ENCODE data around the gene COPB1.

The COPB1 gene

DNA sequence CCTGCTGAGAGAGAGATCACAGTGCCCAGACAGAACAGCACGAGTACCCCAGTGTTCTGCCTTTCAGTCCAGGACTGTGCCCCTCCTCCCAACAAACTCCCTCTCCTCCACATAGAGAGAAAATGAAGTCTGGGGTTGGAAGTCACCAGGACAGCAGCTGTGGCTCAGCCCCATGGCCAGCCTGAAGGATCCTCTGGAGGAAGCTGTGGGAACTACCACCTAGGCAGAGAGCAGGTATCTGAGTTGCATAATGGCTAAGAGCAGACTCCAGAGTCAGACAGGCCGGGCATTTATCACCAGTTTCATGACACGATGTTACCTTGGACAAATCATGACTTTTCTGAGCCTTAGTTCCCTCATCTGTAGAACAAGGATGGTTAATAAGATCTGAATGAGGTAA is 79.4 kb downstream of the COPB1 start:
- Histone ChIP-seq H3K9ac (no peak overlapping the region), H3K9me3 (ENCODE audit: control insufficient read depth, low read length) (no peaks in the 10 kb centered on the region), H3K4me2 (ENCODE audit: low read length) (no peak overlapping the region), H3K36me3 (ENCODE audit: control insufficient read depth, insufficient read depth, low read length) (no peaks in the 10 kb centered on the region), H2AFZ (no peak overlapping the region), H3K27ac (no peak overlapping the region), H3K27me3 (ENCODE audit: control insufficient read depth, insufficient read depth, low read length) (no peaks in the 10 kb centered on the region), H3K4me1 (no peaks in the 10 kb centered on the region), H3K4me3 (ENCODE audit: low read depth, low read length) (no peak overlapping the region), H3K79me2 (no peaks in the 10 kb centered on the region)
- TF ChIP-seq, protein P1, sequence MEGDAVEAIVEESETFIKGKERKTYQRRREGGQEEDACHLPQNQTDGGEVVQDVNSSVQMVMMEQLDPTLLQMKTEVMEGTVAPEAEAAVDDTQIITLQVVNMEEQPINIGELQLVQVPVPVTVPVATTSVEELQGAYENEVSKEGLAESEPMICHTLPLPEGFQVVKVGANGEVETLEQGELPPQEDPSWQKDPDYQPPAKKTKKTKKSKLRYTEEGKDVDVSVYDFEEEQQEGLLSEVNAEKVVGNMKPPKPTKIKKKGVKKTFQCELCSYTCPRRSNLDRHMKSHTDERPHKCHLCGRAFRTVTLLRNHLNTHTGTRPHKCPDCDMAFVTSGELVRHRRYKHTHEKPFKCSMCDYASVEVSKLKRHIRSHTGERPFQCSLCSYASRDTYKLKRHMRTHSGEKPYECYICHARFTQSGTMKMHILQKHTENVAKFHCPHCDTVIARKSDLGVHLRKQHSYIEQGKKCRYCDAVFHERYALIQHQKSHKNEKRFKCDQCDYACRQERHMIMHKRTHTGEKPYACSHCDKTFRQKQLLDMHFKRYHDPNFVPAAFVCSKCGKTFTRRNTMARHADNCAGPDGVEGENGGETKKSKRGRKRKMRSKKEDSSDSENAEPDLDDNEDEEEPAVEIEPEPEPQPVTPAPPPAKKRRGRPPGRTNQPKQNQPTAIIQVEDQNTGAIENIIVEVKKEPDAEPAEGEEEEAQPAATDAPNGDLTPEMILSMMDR (IDR thresholded peaks at IDR 0.05): no peak

DNA sequence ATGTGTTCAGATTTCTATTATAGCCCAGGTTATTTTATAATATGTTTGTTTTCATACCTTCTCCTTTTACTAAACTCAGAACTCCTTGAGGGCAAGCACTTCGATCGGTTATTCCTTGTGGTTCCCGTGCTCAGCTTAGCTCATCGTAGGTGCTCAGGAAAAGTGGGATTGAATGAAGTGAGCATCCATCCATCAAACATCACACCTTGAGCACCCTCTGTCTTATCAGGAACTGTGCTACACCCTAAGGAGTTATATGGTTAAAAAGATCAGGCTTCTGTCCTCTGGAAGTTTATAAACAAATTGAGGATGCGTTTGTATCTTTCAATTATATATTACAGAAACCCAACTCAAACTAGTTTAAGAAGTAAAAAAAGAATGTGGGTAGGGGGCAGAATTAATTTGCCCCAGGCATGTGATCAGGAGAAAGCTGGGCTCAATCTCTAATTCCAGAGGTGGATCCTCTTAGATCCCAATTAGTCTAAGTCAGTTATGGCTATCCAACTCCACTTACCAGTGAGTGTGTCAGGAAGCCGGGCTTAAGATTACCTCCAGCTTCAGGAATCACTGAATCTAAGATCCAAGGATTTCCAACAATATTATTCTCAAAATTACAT is 80.7 kb downstream of the COPB1 start:
- H3K9ac ChIP-seq: no peak overlapping the region
- H3K4me2 ChIP-seq (ENCODE audit: low read length): no peak overlapping the region
- H3K27me3 ChIP-seq (ENCODE audit: control insufficient read depth, insufficient read depth, low read length): no peaks in the 10 kb centered on the region
- TF ChIP-seq, protein P1 (IDR thresholded peaks at IDR 0.05): no peak
- no peaks in the 10 kb centered on the region for H3K9me3 ChIP-seq (ENCODE audit: control insufficient read depth, low read length)
- H3K4me3 ChIP-seq (ENCODE audit: low read depth, low read length): no peak overlapping the region
- no peak overlapping the region for H2AFZ ChIP-seq
- H3K36me3 ChIP-seq (ENCODE audit: control insufficient read depth, insufficient read depth, low read length): no peaks in the 10 kb centered on the region
- H3K79me2 ChIP-seq: no peaks in the 10 kb centered on the region
- no peak overlapping the region for H3K27ac ChIP-seq
- no peaks in the 10 kb centered on the region for H3K4me1 ChIP-seq

DNA sequence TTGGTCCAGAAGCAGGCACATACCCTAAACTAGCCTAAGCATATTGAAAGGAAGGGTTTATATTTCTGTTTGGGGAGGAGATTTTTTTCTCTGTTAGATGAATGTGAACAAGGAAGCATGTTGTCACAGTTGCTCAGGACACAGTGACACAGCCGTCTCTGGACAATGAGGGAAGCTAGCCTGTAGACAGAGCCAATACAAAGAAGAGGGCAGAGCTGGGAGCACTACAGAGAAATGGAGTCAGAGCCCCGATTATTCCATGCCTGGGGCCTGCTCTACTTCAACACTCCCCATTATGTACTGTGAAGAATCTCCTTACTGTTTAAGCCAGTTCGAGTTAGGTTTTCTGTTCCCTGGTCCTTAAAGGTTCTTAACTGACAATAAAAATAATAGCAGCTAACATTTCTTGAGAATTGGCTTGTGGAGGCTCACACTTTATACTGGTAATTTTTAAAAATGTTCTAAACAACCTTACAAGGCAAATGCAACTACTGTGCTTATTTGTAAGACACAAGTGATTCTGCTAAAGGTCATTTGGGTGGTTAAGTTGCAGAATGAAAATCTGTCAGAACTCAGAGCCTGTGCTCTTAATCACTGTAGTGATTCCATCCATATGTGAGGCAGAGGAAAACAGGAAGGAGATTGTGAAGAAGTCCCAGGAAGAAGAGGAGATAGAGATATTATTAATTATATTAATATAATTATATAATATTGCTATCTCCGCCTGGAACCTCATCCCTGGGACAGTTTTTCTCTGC is 81.8 kb downstream of the COPB1 start:
- H3K36me3 ChIP-seq (ENCODE audit: control insufficient read depth, insufficient read depth, low read length): no peaks in the 10 kb centered on the region
- H3K4me1 ChIP-seq: no peaks in the 10 kb centered on the region
- H2AFZ ChIP-seq: no peak overlapping the region
- H3K9ac ChIP-seq: no peak overlapping the region
- no peaks in the 10 kb centered on the region for H3K27me3 ChIP-seq (ENCODE audit: control insufficient read depth, insufficient read depth, low read length)
- no peak overlapping the region for H3K4me3 ChIP-seq (ENCODE audit: low read depth, low read length)
- TF ChIP-seq, protein P1 (IDR thresholded peaks at IDR 0.05): no peak
- H3K27ac ChIP-seq: no peak overlapping the region
- no peaks in the 10 kb centered on the region for H3K9me3 ChIP-seq (ENCODE audit: control insufficient read depth, low read length)
- no peaks in the 10 kb centered on the region for H3K79me2 ChIP-seq
- no peak overlapping the region for H3K4me2 ChIP-seq (ENCODE audit: low read length)

DNA sequence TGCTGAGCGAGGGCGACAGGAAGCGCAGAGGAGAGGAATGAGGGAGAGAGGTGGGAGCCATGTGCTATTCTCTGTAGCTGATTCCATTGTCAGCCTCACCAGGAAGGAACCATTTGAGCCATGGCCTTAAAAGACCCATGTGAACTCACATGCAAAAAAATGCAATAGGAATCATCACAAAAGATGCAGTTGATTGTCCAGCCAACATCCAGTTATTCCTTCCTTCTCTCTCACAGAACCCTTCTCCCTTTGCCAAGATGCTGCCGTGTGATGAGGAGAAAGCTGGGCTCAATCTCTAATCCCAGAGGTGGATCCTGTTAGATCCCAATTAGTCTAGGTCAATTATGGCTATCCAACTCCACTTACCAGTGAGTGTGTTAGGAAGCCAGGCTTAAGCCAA is 82.4 kb downstream of the COPB1 start:
- Histone ChIP-seq H3K4me2 (ENCODE audit: low read length) (no peak overlapping the region), H3K9ac (no peak overlapping the region), H3K9me3 (ENCODE audit: control insufficient read depth, low read length) (no peaks in the 10 kb centered on the region), H3K79me2 (no peaks in the 10 kb centered on the region), H3K4me3 (ENCODE audit: low read depth, low read length) (no peak overlapping the region), H3K36me3 (ENCODE audit: control insufficient read depth, insufficient read depth, low read length) (no peaks in the 10 kb centered on the region), H3K27ac (no peak overlapping the region), H3K27me3 (ENCODE audit: control insufficient read depth, insufficient read depth, low read length) (no peaks in the 10 kb centered on the region), H2AFZ (no peak overlapping the region), H3K4me1 (no peaks in the 10 kb centered on the region)
- TF ChIP-seq, protein P1 (IDR thresholded peaks at IDR 0.05): no peak
